Prostate gland (tissue), 2 donors: ENCODE data around the gene ALOX15. TPM values are rescaled to one million over a fixed set of nuclear protein-coding genes. Genes with fewer than 3 reads are reported as not detected.
"Not testable (repeated sequence)": the region's sequence is repeated elsewhere in the genome, so short reads cannot be mapped to it uniquely, and the experiment has no call there.

ENCODE experiments used
- DNase-seq: peaks from one replicate; pipeline ENCODE4 v3.0.0-alpha.2; 2019; ENCODE audit warnings: low spot score
- H3K27ac ChIP-seq, 2 donors: fragments of 200-600 bp; sonication (generic); 2 replicates each; pipeline ENCODE4 v1.5.1; 2017 to 2019
- H3K27me3 ChIP-seq: fragments of 200-600 bp; sonication (generic); replicated peaks from 2 replicates; pipeline ENCODE4 v1.5.1; 2019; ENCODE audit not compliant: insufficient read depth
- H3K36me3 ChIP-seq, 2 donors: fragments of 200-600 bp; sonication (generic); 1 replicate in 1 of 2; 2 replicates in 1 of 2; pipeline versions ENCODE4 v1.5.1 to v1.8.1; 2017 to 2019
- H3K4me1 ChIP-seq: fragments of 200-600 bp; sonication (generic); replicated peaks from 2 replicates; pipeline ENCODE4 v1.5.1; 2019
- H3K4me3 ChIP-seq, 2 donors: fragments of 200-600 bp; sonication (generic); 2 replicates each; pipeline ENCODE4 v1.5.1; 2017 to 2019
- H3K9me3 ChIP-seq: fragments of 200-600 bp; sonication (generic); 2 replicates; pipeline ENCODE4 v1.5.1; 2017
- CTCF ChIP-seq, 4 experiments: fragments of 200-600 bp in 2 of 4; fragments of 450-650 bp in 2 of 4; sonication (generic) in 2 of 4; IDR thresholded peaks; 1 replicate in 3 of 4; 2 replicates in 1 of 4; pipeline ENCODE4 v1.5.1; 2016 to 2019; ENCODE audit warnings: antibody characterized with exemption in 4 of 4, mild to moderate bottlenecking in 2 of 4, moderate library complexity in 2 of 4
- POLR2A ChIP-seq: fragments of 450-650 bp; IDR thresholded peaks from one replicate; pipeline ENCODE4 v1.6.1; 2016; ENCODE audit warnings: antibody characterized with exemption, mild to moderate bottlenecking
- POLR2AphosphoS5 ChIP-seq: sonication (generic); formaldehyde crosslinking; IDR thresholded peaks from one replicate; pipeline ENCODE4 v1.6.1; 2017; ENCODE audit warnings: antibody characterized with exemption
- WGBS: methylation state at CpG from one replicate; pipeline ENCODE4 v1.1.5; 2018; 5-methylcytosine and 5-hydroxymethylcytosine counted together
- intact Hi-C: fragments of 100-400 bp; cut with DNase I; formaldehyde crosslinking; loops from one replicate; pipeline ENCODE4 v1.14.2; 2022
- total RNA-seq, 2 donors: library from RNA; depleted of rRNA; stranded (reverse); fragments of >200 nt; gene quantifications; one replicate each; pipeline ENCODE4 v1.1.0, GENCODE V29; 2016

ALOX15 gene
- total RNA-seq, 2 donors from 2014 or later: 0.41 to 0.97 TPM

- TF ChIP-seq CTCF (IDR thresholded peaks at IDR 0.05): no peak
- no peak for TF ChIP-seq POLR2A
- no peak for TF ChIP-seq POLR2AphosphoS5
These were observed 9.5 kb downstream of the ALOX15 start for GRCh38 chr17:4631836-4632580.

GRCh38 chr17:4631431-4631830 lies 10.0 kb downstream of the ALOX15 start:
- intact Hi-C loops: no loop called here
- H3K27me3 ChIP-seq: peaks cover 3% of the 10 kb centered on the region
- H3K4me1 ChIP-seq: no peaks in the 10 kb centered on the region

More at GRCh38 chr17:4631836-4632580, 9.5 kb downstream of the ALOX15 start:
- no peaks in the 10 kb centered on the region for H3K9me3 ChIP-seq
- peaks cover 3% of the 10 kb centered on the region for H3K27me3 ChIP-seq
- 75% methylated on average over 21 of the region's 21 CpGs for WGBS
- intact Hi-C loops: no loop called here
- no peak overlapping the region for H3K4me3 ChIP-seq
- no peak for DNase-seq
- no peak overlapping the region for H3K27ac ChIP-seq
- H3K36me3 ChIP-seq: no peaks in the 10 kb centered on the region
- H3K4me1 ChIP-seq: no peaks in the 10 kb centered on the region

DNA sequence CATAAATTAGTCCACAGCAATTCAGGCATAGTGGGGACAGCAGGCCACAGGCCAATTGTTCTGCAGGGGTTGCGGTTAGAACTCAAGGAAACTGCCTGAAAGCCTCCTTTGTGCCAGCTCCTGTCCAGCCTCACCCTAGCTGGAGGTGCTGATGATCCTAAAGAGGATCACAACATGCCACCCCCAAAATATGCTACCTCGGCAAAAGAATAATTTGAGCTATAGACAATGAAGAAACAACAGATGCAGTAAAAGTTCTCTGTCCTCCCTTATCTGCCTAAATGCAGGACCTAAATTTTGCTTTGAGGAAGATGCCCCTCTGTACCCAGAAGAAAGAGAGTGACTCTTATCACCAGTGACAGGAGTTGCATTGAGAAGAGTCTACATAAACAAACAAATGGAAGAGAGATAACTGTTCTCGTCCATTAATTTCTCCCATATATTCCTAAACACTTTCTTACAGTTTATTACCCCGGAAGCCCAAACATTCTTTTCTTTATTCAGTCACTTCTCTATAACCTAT lies 14.7 kb downstream of the ALOX15 start:
- no peak for DNase-seq
- Histone ChIP-seq H3K4me3 (no peak overlapping the region), H3K9me3 (no peaks in the 10 kb centered on the region), H3K36me3 (no peaks in the 10 kb centered on the region), H3K4me1 (no peaks in the 10 kb centered on the region), H3K27ac (no peak overlapping the region), H3K27me3 (no peaks in the 10 kb centered on the region)
- WGBS: 63% methylated on average over 4 of the region's 4 CpGs
- TF ChIP-seq POLR2AphosphoS5: no peak
- TF ChIP-seq CTCF (IDR thresholded peaks at IDR 0.05): no peak
- no peak for TF ChIP-seq POLR2A
- intact Hi-C loops: loop anchor here (5.0 kb wide), 1 partner anchor 204 kb away; no protein-coding TSS in a partner anchor

More at GRCh38 chr17:4631431-4631830, 10.0 kb downstream of the ALOX15 start:
- DNase-seq: no peak
- no peaks in the 10 kb centered on the region for H3K9me3 ChIP-seq
- no peak overlapping the region for H3K4me3 ChIP-seq
- no peak for TF ChIP-seq POLR2AphosphoS5
- no peak for TF ChIP-seq CTCF (IDR thresholded peaks at IDR 0.05)
- no peak for TF ChIP-seq POLR2A
- 78% methylated on average over 8 of the region's 8 CpGs for WGBS
- no peak overlapping the region for H3K27ac ChIP-seq
- no peaks in the 10 kb centered on the region for H3K36me3 ChIP-seq

- TF ChIP-seq CTCF (IDR thresholded peaks at IDR 0.05) (no peak), POLR2A (no peak), POLR2AphosphoS5 (no peak)
- H3K4me1 ChIP-seq: no peaks in the 10 kb centered on the region
- 66% methylated on average over 12 of the region's 12 CpGs for WGBS
- no peaks in the 10 kb centered on the region for H3K27me3 ChIP-seq
- no peaks in the 10 kb centered on the region for H3K9me3 ChIP-seq
- H3K4me3 ChIP-seq: no peak overlapping the region
- intact Hi-C loops: loop anchor here (1.0 to 5.0 kb wide), 2 partner anchors 58 to 203 kb away; no protein-coding TSS in a partner anchor
- DNase-seq: no peak
- no peaks in the 10 kb centered on the region for H3K36me3 ChIP-seq
- H3K27ac ChIP-seq: no peak overlapping the region
These were observed 16.3 kb downstream of the ALOX15 start for GRCh38 chr17:4625181-4625617.

DNA sequence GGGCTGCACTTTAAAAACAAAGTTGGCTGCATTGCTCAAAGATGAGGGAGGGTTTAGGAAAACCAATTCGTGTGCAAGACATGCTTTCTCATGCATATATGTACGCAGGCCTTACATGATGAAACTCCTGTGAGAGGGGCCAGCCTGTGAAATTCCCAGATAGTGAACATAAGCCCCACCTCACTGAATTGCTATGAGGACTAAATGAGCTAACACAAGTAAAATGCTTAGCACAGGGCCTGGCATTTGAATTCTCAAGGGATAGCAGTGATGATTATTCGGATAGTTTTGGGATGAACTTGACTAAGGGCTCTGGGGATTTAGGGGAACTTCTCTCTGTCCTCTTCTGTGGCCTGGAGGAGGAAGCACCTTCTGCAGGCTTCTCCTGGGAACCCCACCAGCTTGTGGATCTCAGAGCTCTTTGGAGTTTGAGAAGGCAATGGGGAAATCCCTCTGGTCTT lies 17.0 kb downstream of the ALOX15 start:
- intact Hi-C loops: loop anchor here (5.0 kb wide), 1 partner anchor 37 kb away; no protein-coding TSS in a partner anchor
- H3K4me1 ChIP-seq, H3K9me3 ChIP-seq, H3K27me3 ChIP-seq, H3K27ac ChIP-seq, H3K36me3 ChIP-seq, DNase-seq, H3K4me3 ChIP-seq: not testable (repeated sequence)
- 70% methylated on average over 3 of the region's 3 CpGs for WGBS
